Suppressor macrophage treated with lipopolysaccharide for 1 hour (primary cell): ENCODE results near the gene ZNF70.

ENCODE experiments used
- DNase-seq, 3 donors: peaks; one replicate each; pipeline ENCODE4 v3.0.0-alpha.2; 2020 to 2022

The ZNF70 gene

GRCh38 chr22:23750714-23751440, at the start of gene ZNF70:
Gene ZNF70 (minus strand): TSS chr22:23751112. CDS start chr22:23745140, 5,972 bp downstream.
- DNase-seq: peak; percentile 75 to 95 (median 89)

GRCh38 chr22:23796461-23796860, 45.5 kb upstream of the ZNF70 start:
- DNase-seq: no peak

- no peak for DNase-seq
Observed at GRCh38 chr22:23793326-23793725, 42.4 kb upstream of the ZNF70 start.

- no peak for DNase-seq
Observed at GRCh38 chr22:23791738-23792645, 41.1 kb upstream of the ZNF70 start.

- no peak for DNase-seq
Observed at GRCh38 chr22:23790819-23791737, 40.2 kb upstream of the ZNF70 start.

- no peak for DNase-seq
Observed at GRCh38 chr22:23789638-23790037, 38.7 kb upstream of the ZNF70 start.

- DNase-seq: no peak
Observed at GRCh38 chr22:23789121-23789520, 38.2 kb upstream of the ZNF70 start.

GRCh38 chr22:23787910-23788309, 37.0 kb upstream of the ZNF70 start:
- DNase-seq: no peak

GRCh38 chr22:23787600-23787896, 36.6 kb upstream of the ZNF70 start:
- no peak for DNase-seq

- DNase-seq: peak; percentile 94 to 99 (median 97)
Observed at GRCh38 chr22:23786752-23787599, 36.1 kb upstream of the ZNF70 start, which contains the start of gene SMARCB1. Gene SMARCB1 (plus strand): TSS chr22:23786966. CDS start chr22:23787170, 204 bp downstream.

GRCh38 chr22:23786261-23786710, 35.4 kb upstream of the ZNF70 start:
- no peak for DNase-seq

- DNase-seq: no peak
Observed at GRCh38 chr22:23784215-23784732, 33.4 kb upstream of the ZNF70 start.

GRCh38 chr22:23783265-23784150, 32.6 kb upstream of the ZNF70 start:
- DNase-seq: no peak

- no peak for DNase-seq
Observed at GRCh38 chr22:23782703-23783102, 31.8 kb upstream of the ZNF70 start.

GRCh38 chr22:23782252-23782651, 31.3 kb upstream of the ZNF70 start:
- no peak for DNase-seq

- no peak for DNase-seq
Observed at GRCh38 chr22:23781511-23782183, 30.7 kb upstream of the ZNF70 start.

GRCh38 chr22:23781065-23781464, 30.2 kb upstream of the ZNF70 start:
- no peak for DNase-seq

- no peak for DNase-seq
Observed at GRCh38 chr22:23780146-23780748, 29.3 kb upstream of the ZNF70 start.

GRCh38 chr22:23779731-23780130, 28.8 kb upstream of the ZNF70 start:
- no peak for DNase-seq

GRCh38 chr22:23779083-23779482, 28.2 kb upstream of the ZNF70 start:
- no peak for DNase-seq
